Stimulated activated naive CD8-positive, alpha-beta T cell treated with anti-CD3 and anti-CD28 coated beads, Interleukin-15, Interleukin-2, amounts not matched to agents 100 U/mL and 50 U/mL, for 24 hours (primary cell): Measurements from ENCODE around the gene DLK1.
A peak's percentile ranks its signal among the peaks of the same experiment; 100 is the strongest.

Experiments used
- ATAC-seq: fragments of 150-1000 bp; cut with Tn5 transposase; one replicate; pipeline ENCODE4 v1.10.0; 2021
- DNase-seq: peaks from one replicate; pipeline ENCODE4 v3.0.0; 2021

The DLK1 gene

GRCh38 chr14:100762901-100763300 lies 36.2 kb downstream of the DLK1 start:
- DNase-seq (no peak), ATAC-seq (no peak)

GRCh38 chr14:100764471-100765115 lies 37.9 kb downstream of the DLK1 start:
- no peak for DNase-seq

GRCh38 chr14:100765296-100765695 lies 38.6 kb downstream of the DLK1 start:
- no peak for ATAC-seq
- no peak for DNase-seq

More at GRCh38 chr14:100764471-100765115, 37.9 kb downstream of the DLK1 start:
- ATAC-seq, result no peak

GRCh38 chr14:100765991-100766390 lies 39.3 kb downstream of the DLK1 start:
- DNase-seq (no peak), ATAC-seq (no peak)

- no peak for ATAC-seq
- no peak for DNase-seq
Measured at GRCh38 chr14:100767003-100767787, 40.5 kb downstream of the DLK1 start.

GRCh38 chr14:100767788-100768536 lies 41.3 kb downstream of the DLK1 start:
- no peak for ATAC-seq
- DNase-seq, result no peak

- no peak for DNase-seq
- ATAC-seq, result no peak
Measured at GRCh38 chr14:100769035-100769939, 42.6 kb downstream of the DLK1 start.

GRCh38 chr14:100770046-100770445 lies 43.4 kb downstream of the DLK1 start:
- DNase-seq (no peak), ATAC-seq (no peak)

GRCh38 chr14:100770605-100771120 lies 44.0 kb downstream of the DLK1 start:
- DNase-seq, result no peak
- ATAC-seq, result no peak

- no peak for DNase-seq
- no peak for ATAC-seq
Measured at GRCh38 chr14:100771121-100771800, 44.6 kb downstream of the DLK1 start.

- DNase-seq (no peak), ATAC-seq (peak; percentile 12)
Measured at GRCh38 chr14:100772607-100773165, 46.0 kb downstream of the DLK1 start.

- no peak for DNase-seq
- ATAC-seq, result no peak
Measured at GRCh38 chr14:100773331-100774163, 46.9 kb downstream of the DLK1 start.

- no peak for DNase-seq
- no peak for ATAC-seq
Measured at GRCh38 chr14:100774164-100774537, 47.5 kb downstream of the DLK1 start.

- no peak for DNase-seq
- ATAC-seq, result no peak
Measured at GRCh38 chr14:100775351-100775830, 48.7 kb downstream of the DLK1 start.

GRCh38 chr14:100775831-100776591 lies 49.3 kb downstream of the DLK1 start:
- DNase-seq (no peak), ATAC-seq (no peak)

- no peak for DNase-seq
- no peak for ATAC-seq
Measured at GRCh38 chr14:100776681-100777365, 50.1 kb downstream of the DLK1 start.

GRCh38 chr14:100777366-100777817 lies 50.7 kb downstream of the DLK1 start:
- no peak for ATAC-seq
- DNase-seq, result no peak

GRCh38 chr14:100777818-100778525 lies 51.3 kb downstream of the DLK1 start:
- no peak for ATAC-seq
- DNase-seq, result no peak
